Endometrium (tissue), 2 donors: ENCODE results near the gene ABI3BP.

Experiments
- FAIRE-seq: peaks from 2 replicates; lab custom pipeline; 2012; peaks lifted over from hg19 to GRCh38; lab: Jason Lieb, UNC
- donor health status: control.
- donor health status: control.

The ABI3BP gene

GRCh38 chr3:100891033-100891432, 102.2 kb downstream of the ABI3BP start:
- FAIRE-seq = no peak

GRCh38 chr3:100888881-100889280, 104.3 kb downstream of the ABI3BP start:
- FAIRE-seq = no peak

GRCh38 chr3:100882571-100882984, 110.6 kb downstream of the ABI3BP start:
- no peak for FAIRE-seq

- FAIRE-seq = no peak
Observed at GRCh38 chr3:100880845-100881244, 112.4 kb downstream of the ABI3BP start.

GRCh38 chr3:100880072-100880471, 113.1 kb downstream of the ABI3BP start:
- no peak for FAIRE-seq

GRCh38 chr3:100879195-100879810, 113.9 kb downstream of the ABI3BP start:
- FAIRE-seq = no peak

- FAIRE-seq = no peak
Observed at GRCh38 chr3:100877286-100877685, 115.9 kb downstream of the ABI3BP start.

GRCh38 chr3:100875239-100875638, 118.0 kb downstream of the ABI3BP start:
- FAIRE-seq = no peak

- no peak for FAIRE-seq
Observed at GRCh38 chr3:100873611-100874010, 119.6 kb downstream of the ABI3BP start.

- FAIRE-seq = no peak
Observed at GRCh38 chr3:100871306-100871705, 121.9 kb downstream of the ABI3BP start.

- FAIRE-seq = no peak
Observed at GRCh38 chr3:100869787-100870186, 123.4 kb downstream of the ABI3BP start.

- no peak for FAIRE-seq
Observed at GRCh38 chr3:100868894-100869293, 124.3 kb downstream of the ABI3BP start.

- FAIRE-seq = no peak
Observed at GRCh38 chr3:100868096-100868495, 125.1 kb downstream of the ABI3BP start.

- FAIRE-seq = no peak
Observed at GRCh38 chr3:100865442-100865841, 127.8 kb downstream of the ABI3BP start.

GRCh38 chr3:100864471-100865250, 128.6 kb downstream of the ABI3BP start:
- no peak for FAIRE-seq

- no peak for FAIRE-seq
Observed at GRCh38 chr3:100857863-100858262, 135.4 kb downstream of the ABI3BP start.

GRCh38 chr3:100856821-100857220, 136.4 kb downstream of the ABI3BP start:
- FAIRE-seq = no peak

- FAIRE-seq = no peak
Observed at GRCh38 chr3:100852840-100853239, 140.4 kb downstream of the ABI3BP start.

- FAIRE-seq = no peak
Observed at GRCh38 chr3:100850701-100851100, 142.5 kb downstream of the ABI3BP start.

- FAIRE-seq = no peak
Observed at GRCh38 chr3:100850156-100850555, 143.1 kb downstream of the ABI3BP start.

- FAIRE-seq = no peak
Observed at GRCh38 chr3:100844063-100844936, 148.9 kb downstream of the ABI3BP start.

- FAIRE-seq = no peak
Observed at GRCh38 chr3:100838157-100838556, 155.1 kb downstream of the ABI3BP start.

- no peak for FAIRE-seq
Observed at GRCh38 chr3:100836661-100837060, 156.6 kb downstream of the ABI3BP start.
